HG02763 (cell line): Measurements from ENCODE around the gene SPATA4.
"Not testable (repeated sequence)": the region's sequence is repeated elsewhere in the genome, so short reads cannot be mapped to it uniquely, and the experiment has no call there.

Source experiments
- ATAC-seq: cut with Tn5 transposase; IDR thresholded peaks from one replicate; pipeline ENCODE4 v1.9.1; 2021; ENCODE audit warnings: mild to moderate bottlenecking, moderate library complexity; ENCODE audit not compliant: unreplicated experiment

Gene SPATA4

GRCh38 chr4:176195184-176195978, at the start of gene SPATA4:
Gene SPATA4 (minus strand): TSS chr4:176195585. CDS start chr4:176195562, 23 bp downstream.
- ATAC-seq: peak; percentile 99

- ATAC-seq: no peak
Measured at GRCh38 chr4:176242764-176243347, 47.5 kb upstream of the SPATA4 start.

GRCh38 chr4:176241703-176242102, 46.3 kb upstream of the SPATA4 start:
- no peak for ATAC-seq

GRCh38 chr4:176238826-176239225, 43.4 kb upstream of the SPATA4 start:
- no peak for ATAC-seq

GRCh38 chr4:176238157-176238610, 42.8 kb upstream of the SPATA4 start:
- ATAC-seq: no peak

- no peak for ATAC-seq
Measured at GRCh38 chr4:176236946-176237345, 41.6 kb upstream of the SPATA4 start.

GRCh38 chr4:176230836-176231235, 35.5 kb upstream of the SPATA4 start:
- no peak for ATAC-seq

- ATAC-seq: no peak
Measured at GRCh38 chr4:176229645-176230044, 34.3 kb upstream of the SPATA4 start.

- ATAC-seq: no peak
Measured at GRCh38 chr4:176226736-176227135, 31.4 kb upstream of the SPATA4 start.

- no peak for ATAC-seq
Measured at GRCh38 chr4:176223561-176223960, 28.2 kb upstream of the SPATA4 start.

- ATAC-seq: no peak
Measured at GRCh38 chr4:176222149-176222548, 26.8 kb upstream of the SPATA4 start.

- no peak for ATAC-seq
Measured at GRCh38 chr4:176217510-176217909, 22.1 kb upstream of the SPATA4 start.

GRCh38 chr4:176212351-176212750, 17.0 kb upstream of the SPATA4 start:
- ATAC-seq: not testable (repeated sequence)

GRCh38 chr4:176210579-176211296, 15.4 kb upstream of the SPATA4 start:
- ATAC-seq: no peak

- no peak for ATAC-seq
Measured at GRCh38 chr4:176210101-176210500, 14.7 kb upstream of the SPATA4 start.

- no peak for ATAC-seq
Measured at GRCh38 chr4:176209535-176209934, 14.2 kb upstream of the SPATA4 start.

GRCh38 chr4:176207839-176208238, 12.5 kb upstream of the SPATA4 start:
- no peak for ATAC-seq

GRCh38 chr4:176205299-176205698, 9.9 kb upstream of the SPATA4 start:
- no peak for ATAC-seq

- no peak for ATAC-seq
Measured at GRCh38 chr4:176198316-176198903, 3.0 kb upstream of the SPATA4 start.

GRCh38 chr4:176193938-176194337, 1.4 kb downstream of the SPATA4 start:
- no peak for ATAC-seq

- ATAC-seq: no peak
Measured at GRCh38 chr4:176193126-176193525, 2.3 kb downstream of the SPATA4 start.
